Loucy (cell line): ENCODE measurements around the gene NCF4.

Experiments used
- H2AFZ ChIP-seq: fragments of 200-600 bp; sonication (generic); 2 replicates; pipeline ENCODE4 v1.6.0; 2016; ENCODE audit warnings: antibody characterized with exemption, mild to moderate bottlenecking, low read length, moderate library complexity
- H3F3A ChIP-seq: fragments of 200-600 bp; 2 replicates; pipeline ENCODE4 v1.6.0; 2016; ENCODE audit warnings: antibody characterized with exemption, low read depth, mild to moderate bottlenecking
- H3K27me3 ChIP-seq: fragments of 200-600 bp; sonication (generic); 2 replicates; pipeline ENCODE4 v1.6.1; 2014; ENCODE audit warnings: low read length, mild to moderate bottlenecking; ENCODE audit not compliant: insufficient read depth, poor library complexity, severe bottlenecking
- H3K36me3 ChIP-seq: fragments of 200-600 bp; sonication (generic); 2 replicates; pipeline ENCODE4 v1.6.1; 2016; ENCODE audit warnings: low read length; ENCODE audit not compliant: insufficient read depth
- H3K4me1 ChIP-seq: fragments of 200-600 bp; sonication (generic); 2 replicates; pipeline ENCODE4 v1.5.1; 2014; ENCODE audit warnings: low read length, mild to moderate bottlenecking; ENCODE audit not compliant: insufficient read depth, poor library complexity, severe bottlenecking
- H3K4me2 ChIP-seq: fragments of 200-600 bp; sonication (generic); 2 replicates; pipeline ENCODE4 v1.6.0; 2014; ENCODE audit warnings: antibody characterized with exemption, low read length, low read depth, mild to moderate bottlenecking; ENCODE audit not compliant: poor library complexity, severe bottlenecking
- H3K4me3 ChIP-seq: fragments of 200-600 bp; sonication (generic); 2 replicates; pipeline ENCODE4 v1.5.1; 2014; ENCODE audit warnings: low read length, mild to moderate bottlenecking, mixed read lengths; ENCODE audit not compliant: poor library complexity, severe bottlenecking
- H3K79me2 ChIP-seq: fragments of 200-600 bp; sonication (generic); 2 replicates; pipeline ENCODE4 v1.6.1; 2014; ENCODE audit warnings: low read length; ENCODE audit not compliant: insufficient read depth
- H3K9ac ChIP-seq: fragments of 200-600 bp; sonication (generic); 2 replicates; pipeline ENCODE4 v1.6.0; 2014; ENCODE audit warnings: mild to moderate bottlenecking, low read depth, low read length, moderate library complexity; ENCODE audit not compliant: poor library complexity, severe bottlenecking
- H3K9me2 ChIP-seq: fragments of 200-600 bp; sonication (generic); replicated peaks from 2 replicates; pipeline ENCODE4 v1.6.1; 2016; ENCODE audit warnings: low read depth, low read length, mixed read lengths
- H3K9me3 ChIP-seq: fragments of 200-600 bp; sonication (generic); 2 replicates; pipeline ENCODE4 v1.6.1; 2014; ENCODE audit warnings: mild to moderate bottlenecking, antibody characterized with exemption, low read length, low read depth; ENCODE audit not compliant: insufficient read depth
- H4K20me1 ChIP-seq: fragments of 200-600 bp; sonication (generic); 2 replicates; pipeline ENCODE4 v1.6.0; 2014; ENCODE audit warnings: antibody characterized with exemption, low read length, mild to moderate bottlenecking; ENCODE audit not compliant: insufficient read depth, poor library complexity, severe bottlenecking
- CTCF ChIP-seq: fragments of 200-600 bp; sonication (generic); conservative IDR thresholded peaks from 2 replicates; pipeline ENCODE4 v1.5.1; 2014; ENCODE audit warnings: mild to moderate bottlenecking, antibody characterized with exemption, low read length
- EZH2phosphoT487 ChIP-seq: fragments of 200-600 bp; IDR thresholded peaks from 2 replicates; pipeline ENCODE4 v1.6.1; 2018; ENCODE audit warnings: antibody characterized with exemption, mild to moderate bottlenecking, moderate library complexity, borderline replicate concordance

NCF4 gene

GRCh38 chr22:36833073-36833472 lies 27.7 kb upstream of the NCF4 start:
- Histone ChIP-seq H3K4me2 (no peak overlapping the region), H3K27me3 (no peaks in the 10 kb centered on the region), H2AFZ (no peak overlapping the region), H3K36me3 (no peaks in the 10 kb centered on the region), H4K20me1 (no peaks in the 10 kb centered on the region), H3K79me2 (no peaks in the 10 kb centered on the region), H3K9me3 (no peaks in the 10 kb centered on the region), H3K9me2 (no peaks in the 10 kb centered on the region), H3K4me1 (no peaks in the 10 kb centered on the region), H3K4me3 (no peak overlapping the region), H3F3A (no peaks in the 10 kb centered on the region), H3K9ac (no peak overlapping the region)
- TF ChIP-seq CTCF (no peak), EZH2phosphoT487 (no peak)

GRCh38 chr22:36835903-36836302 lies 24.9 kb upstream of the NCF4 start:
- Histone ChIP-seq H3K9me3 (no peaks in the 10 kb centered on the region), H3K79me2 (no peaks in the 10 kb centered on the region), H2AFZ (no peak overlapping the region), H3K4me1 (no peaks in the 10 kb centered on the region), H3K27me3 (no peaks in the 10 kb centered on the region), H3K9ac (no peak overlapping the region), H4K20me1 (no peaks in the 10 kb centered on the region), H3K4me2 (no peak overlapping the region), H3K36me3 (no peaks in the 10 kb centered on the region), H3K9me2 (no peaks in the 10 kb centered on the region), H3F3A (no peaks in the 10 kb centered on the region), H3K4me3 (no peak overlapping the region)
- TF ChIP-seq CTCF (no peak), EZH2phosphoT487 (no peak)

- no peaks in the 10 kb centered on the region for H3K36me3 ChIP-seq
- H3K9me2 ChIP-seq: no peaks in the 10 kb centered on the region
- H2AFZ ChIP-seq: no peak overlapping the region
- no peaks in the 10 kb centered on the region for H3F3A ChIP-seq
- no peak for TF ChIP-seq CTCF
- TF ChIP-seq EZH2phosphoT487: no peak
- no peak overlapping the region for H3K4me2 ChIP-seq
- no peak overlapping the region for H3K9ac ChIP-seq
- H4K20me1 ChIP-seq: no peaks in the 10 kb centered on the region
- no peaks in the 10 kb centered on the region for H3K9me3 ChIP-seq
- no peaks in the 10 kb centered on the region for H3K4me1 ChIP-seq
- H3K79me2 ChIP-seq: no peaks in the 10 kb centered on the region
- no peak overlapping the region for H3K4me3 ChIP-seq
- peaks cover under 1% of the 10 kb centered on the region for H3K27me3 ChIP-seq
Observed at GRCh38 chr22:36838119-36839030, 22.4 kb upstream of the NCF4 start.
